Mammary epithelial cell (primary cell): ENCODE data around the gene HECTD1.
"Not testable (repeated sequence)": the region's sequence is repeated elsewhere in the genome, so short reads cannot be mapped to it uniquely, and the experiment has no call there.

Source experiments
- EZH2 ChIP-seq: IDR thresholded peaks from 2 replicates; pipeline ENCODE4 v1.6.1; 2012; ENCODE audit warnings: low read length, inconsistent platforms, borderline replicate concordance
- TF ChIP-seq, protein P1 (sequence below), 2 donors: IDR thresholded peaks in 1 of 2; conservative IDR thresholded peaks in 1 of 2; 2 replicates each; pipeline ENCODE4 v1.5.1; 2011 to 2012; ENCODE audit warnings: inconsistent platforms in 2 of 2, low read length in 2 of 2, mild to moderate bottlenecking in 2 of 2, control low read depth in 1 of 2, low read depth in 1 of 2; ENCODE audit not compliant: insufficient read depth in 1 of 2; ENCODE audit errors: extremely low read depth in 1 of 2

DNA sequence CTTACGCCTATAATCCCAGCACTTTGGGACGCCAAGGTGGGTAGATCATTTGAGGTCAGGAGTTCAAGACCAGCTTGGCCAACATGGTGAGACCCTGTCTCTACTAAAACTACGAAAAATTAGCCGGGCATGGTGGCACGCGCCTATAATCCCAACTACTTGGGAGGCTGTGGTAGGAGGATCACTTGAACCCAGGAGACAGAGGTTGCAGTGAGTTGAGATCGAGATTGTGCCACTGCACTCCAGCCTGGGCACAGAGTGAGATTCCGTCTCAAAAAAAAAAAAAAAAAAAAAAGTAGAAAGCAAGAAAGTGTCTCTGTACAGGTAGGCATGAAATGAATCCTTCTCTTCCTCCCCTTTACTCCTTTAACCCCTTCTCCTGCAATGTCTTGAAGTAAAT lies 111.8 kb downstream of the HECTD1 start:
- TF ChIP-seq, protein P1, sequence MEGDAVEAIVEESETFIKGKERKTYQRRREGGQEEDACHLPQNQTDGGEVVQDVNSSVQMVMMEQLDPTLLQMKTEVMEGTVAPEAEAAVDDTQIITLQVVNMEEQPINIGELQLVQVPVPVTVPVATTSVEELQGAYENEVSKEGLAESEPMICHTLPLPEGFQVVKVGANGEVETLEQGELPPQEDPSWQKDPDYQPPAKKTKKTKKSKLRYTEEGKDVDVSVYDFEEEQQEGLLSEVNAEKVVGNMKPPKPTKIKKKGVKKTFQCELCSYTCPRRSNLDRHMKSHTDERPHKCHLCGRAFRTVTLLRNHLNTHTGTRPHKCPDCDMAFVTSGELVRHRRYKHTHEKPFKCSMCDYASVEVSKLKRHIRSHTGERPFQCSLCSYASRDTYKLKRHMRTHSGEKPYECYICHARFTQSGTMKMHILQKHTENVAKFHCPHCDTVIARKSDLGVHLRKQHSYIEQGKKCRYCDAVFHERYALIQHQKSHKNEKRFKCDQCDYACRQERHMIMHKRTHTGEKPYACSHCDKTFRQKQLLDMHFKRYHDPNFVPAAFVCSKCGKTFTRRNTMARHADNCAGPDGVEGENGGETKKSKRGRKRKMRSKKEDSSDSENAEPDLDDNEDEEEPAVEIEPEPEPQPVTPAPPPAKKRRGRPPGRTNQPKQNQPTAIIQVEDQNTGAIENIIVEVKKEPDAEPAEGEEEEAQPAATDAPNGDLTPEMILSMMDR (conservative IDR thresholded peaks at IDR 0.05 in 1 of 2, IDR thresholded peaks at IDR 0.05 in 1 of 2; ENCODE audit: extremely low read depth in 1 of 2, insufficient read depth in 1 of 2, low read depth in 1 of 2, low read length in 2 of 2), result not testable (repeated sequence)
- TF ChIP-seq EZH2, result not testable (repeated sequence)
